GM23338 (cell line): ENCODE results near the gene FGGY. TPM values are rescaled to one million over a fixed set of nuclear protein-coding genes. Genes with fewer than 3 reads are reported as not detected.

ENCODE experiments used
- ATAC-seq: fragments of 200-7000 bp; cut with Tn5 transposase; 3 replicates; pipeline ENCODE4 v1.9.1; 2020
- DNase-seq: peaks from one replicate; pipeline ENCODE4 v3.0.0-alpha.2; 2015; ENCODE audit warnings: low spot score
- H2AFZ ChIP-seq: fragments of 200-600 bp; sonication (generic); 2 replicates; pipeline ENCODE4 v1.8.0; 2016; ENCODE audit warnings: antibody characterized with exemption, mild to moderate bottlenecking, moderate library complexity
- H3F3A ChIP-seq: fragments of 200-600 bp; sonication (generic); replicated peaks from 2 replicates; pipeline ENCODE4 v1.8.0; 2017; ENCODE audit warnings: antibody characterized with exemption, mixed run types, low read depth
- H3K27ac ChIP-seq: fragments of 200-600 bp; sonication (generic); 2 replicates; pipeline ENCODE4 v1.6.1; 2016; ENCODE audit warnings: low read depth
- H3K27me3 ChIP-seq: fragments of 200-600 bp; sonication (generic); 2 replicates; pipeline ENCODE4 v1.8.0; 2016; ENCODE audit warnings: mild to moderate bottlenecking, mixed run types, moderate library complexity; ENCODE audit not compliant: insufficient read depth
- H3K36me3 ChIP-seq: fragments of 200-600 bp; sonication (generic); 2 replicates; pipeline ENCODE4 v1.8.0; 2016; ENCODE audit warnings: mild to moderate bottlenecking; ENCODE audit not compliant: insufficient read depth
- H3K4me1 ChIP-seq: fragments of 200-600 bp; sonication (generic); 2 replicates; pipeline ENCODE4 v1.8.0; 2016; ENCODE audit warnings: mild to moderate bottlenecking, moderate library complexity; ENCODE audit not compliant: insufficient read depth
- H3K4me2 ChIP-seq: fragments of 200-600 bp; sonication (generic); 2 replicates; pipeline ENCODE4 v1.7.1; 2017; ENCODE audit warnings: mixed run types
- H3K4me3 ChIP-seq: fragments of 200-600 bp; sonication (generic); 2 replicates; pipeline ENCODE4 v1.6.1; 2016; ENCODE audit warnings: mixed run types
- H3K79me2 ChIP-seq: fragments of 200-600 bp; sonication (generic); replicated peaks from 2 replicates; pipeline ENCODE4 v1.8.0; 2017; ENCODE audit warnings: mild to moderate bottlenecking; ENCODE audit not compliant: insufficient read depth
- H3K9me2 ChIP-seq: fragments of 200-600 bp; sonication (generic); 2 replicates; pipeline ENCODE4 v1.8.0; 2017; ENCODE audit not compliant: insufficient read depth
- H4K20me1 ChIP-seq: fragments of 200-600 bp; sonication (generic); replicated peaks from 2 replicates; pipeline ENCODE4 v1.8.0; 2017; ENCODE audit warnings: mild to moderate bottlenecking; ENCODE audit not compliant: insufficient read depth
- H3K27ac Mint-ChIP-seq: 2 replicates; pipeline ENCODE4 v1.8.0; 2020; ENCODE audit warnings: inconsistent platforms, mild to moderate bottlenecking, moderate library complexity, mixed read lengths
- H3K27me3 Mint-ChIP-seq: 3 replicates; pipeline ENCODE4 v1.8.0; 2022; ENCODE audit warnings: low read depth, mild to moderate bottlenecking, moderate library complexity, mixed read lengths, inconsistent platforms; ENCODE audit not compliant: insufficient read depth, poor library complexity
- H3K36me3 Mint-ChIP-seq: 3 replicates; pipeline ENCODE4 v1.8.0; 2021; ENCODE audit warnings: low read depth, mild to moderate bottlenecking, inconsistent platforms, moderate library complexity, mixed read lengths
- H3K4me1 Mint-ChIP-seq: 3 replicates; pipeline ENCODE4 v1.8.0; 2020; ENCODE audit warnings: mild to moderate bottlenecking, inconsistent platforms, mixed read lengths
- H3K4me3 Mint-ChIP-seq: 3 replicates; pipeline ENCODE4 v1.8.0; 2021; ENCODE audit warnings: moderate library complexity, mild to moderate bottlenecking, inconsistent platforms, mixed read lengths
- H3K9me3 Mint-ChIP-seq: 3 replicates; pipeline ENCODE4 v1.8.0; 2020; ENCODE audit warnings: moderate library complexity, mild to moderate bottlenecking, inconsistent platforms, mixed read lengths
- CREB1 ChIP-seq: fragments of 250-450 bp; sonication (Bioruptor Pico); IDR thresholded peaks from 2 replicates; pipeline ENCODE4 v1.5.0; 2020; ENCODE audit warnings: low read depth, mild to moderate bottlenecking, moderate library complexity
- CTCF ChIP-seq, 2 experiments: fragments of 200-600 bp in 1 of 2; sonication (generic) in 1 of 2; conservative IDR thresholded peaks; 2 replicates each; pipeline versions ENCODE4 v1.5.1 to v1.6.1; 2016 to 2017; ENCODE audit warnings: antibody characterized with exemption in 2 of 2, low read depth in 2 of 2, mild to moderate bottlenecking in 2 of 2, moderate library complexity in 1 of 2
- ETS1 ChIP-seq: IDR thresholded peaks from 2 replicates; pipeline ENCODE4 v1.6.1; 2016; ENCODE audit warnings: antibody characterized with exemption
- EZH2 ChIP-seq: fragments of 200-600 bp; sonication (generic); IDR thresholded peaks from one replicate; pipeline ENCODE4 v1.8.0; 2017; ENCODE audit warnings: antibody characterized with exemption, mild to moderate bottlenecking, low read depth; ENCODE audit not compliant: unreplicated experiment
- EZH2phosphoT487 ChIP-seq: fragments of 200-600 bp; sonication (generic); IDR thresholded peaks from one replicate; pipeline ENCODE4 v1.8.1; 2018; ENCODE audit warnings: antibody characterized with exemption; ENCODE audit not compliant: unreplicated experiment
- JUNB ChIP-seq: IDR thresholded peaks from one replicate; pipeline ENCODE4 v1.6.1; 2016; ENCODE audit warnings: antibody characterized with exemption; ENCODE audit not compliant: unreplicated experiment
- NANOG ChIP-seq: IDR thresholded peaks from 2 replicates; pipeline ENCODE4 v1.6.1; 2016; ENCODE audit warnings: antibody characterized with exemption, borderline replicate concordance
- POLR2AphosphoS5 ChIP-seq: IDR thresholded peaks from 2 replicates; pipeline ENCODE4 v1.6.1; 2016; ENCODE audit warnings: antibody characterized with exemption, low read depth
- REST ChIP-seq: IDR thresholded peaks from one replicate; pipeline ENCODE4 v1.6.1; 2018; ENCODE audit warnings: antibody characterized with exemption; ENCODE audit not compliant: unreplicated experiment
- STAT1 ChIP-seq: IDR thresholded peaks from one replicate; pipeline ENCODE4 v1.6.1; 2016; ENCODE audit warnings: antibody characterized with exemption; ENCODE audit not compliant: unreplicated experiment
- ZNF114 ChIP-seq: fragments of 250-450 bp; sonication (Bioruptor Pico); IDR thresholded peaks from 2 replicates; pipeline ENCODE4 v1.5.0; 2020; ENCODE audit warnings: mild to moderate bottlenecking, moderate library complexity
- ZNF331 ChIP-seq: fragments of 250-450 bp; sonication (Bioruptor Pico); IDR thresholded peaks from 2 replicates; pipeline ENCODE4 v1.5.0; 2020; ENCODE audit warnings: low read depth, mild to moderate bottlenecking, moderate library complexity
- ZNF462 ChIP-seq: fragments of 250-450 bp; sonication (Bioruptor Pico); IDR thresholded peaks from 2 replicates; pipeline ENCODE4 v1.5.0; 2020; ENCODE audit warnings: mild to moderate bottlenecking, moderate library complexity
- polyA plus RNA-seq: library from polyadenylated mRNA; unstranded; fragments of >200 nt; fragmentation: Nextera tagmentation; extraction: Ambion mirVana; gene quantifications from 2 replicates; pipeline ENCODE4 v1.2.1, GENCODE V29; 2016
- total RNA-seq: library from RNA; depleted of rRNA; stranded (reverse); fragments of >200 nt; shearing (Covaris generic); gene quantifications from 2 replicates; pipeline ENCODE4 v1.2.3, GENCODE V29; 2014

The FGGY gene
- total and polyA plus RNA-seq, 2 experiments from 2014 or later = 10.9 to 21.4 TPM

GRCh38 chr1:59512702-59513101 is 215.8 kb downstream of the FGGY start:
- Mint-ChIP-seq H3K27me3 (no peaks in the 10 kb centered on the region), H3K4me1 (peaks cover 4% of the 10 kb centered on the region; the same call in 1 of the 3 replicates), H3K27ac (no peak overlapping the region), H3K36me3 (no peaks in the 10 kb centered on the region; the same call in 2 of the 3 replicates), H3K9me3 (no peaks in the 10 kb centered on the region; the same call in 2 of the 3 replicates), H3K4me3 (no peak overlapping the region)
- Histone ChIP-seq H3K27me3 (no peaks in the 10 kb centered on the region), H2AFZ (no peak overlapping the region), H3K4me2 (no peak overlapping the region), H3K36me3 (no peaks in the 10 kb centered on the region), H3K4me1 (no peaks in the 10 kb centered on the region; the same call in none of the 2 replicates), H4K20me1 (no peaks in the 10 kb centered on the region), H3F3A (no peaks in the 10 kb centered on the region), H3K79me2 (no peaks in the 10 kb centered on the region), H3K9me2 (no peaks in the 10 kb centered on the region), H3K27ac (no peak overlapping the region), H3K4me3 (no peak overlapping the region)
- TF ChIP-seq ZNF462 (no peak), ZNF331 (CRISPR knock-in tag) (no peak), STAT1 (no peak), REST (no peak), EZH2phosphoT487 (no peak), NANOG (no peak), ZNF114 (CRISPR knock-in tag) (no peak), POLR2AphosphoS5 (no peak), CREB1 (CRISPR knock-in tag) (no peak), ETS1 (no peak), CTCF (conservative IDR thresholded peaks at IDR 0.05; ENCODE audit: low read depth in 2 of 2) (no peak), EZH2 (no peak), JUNB (no peak)
- DNase-seq (no peak), ATAC-seq (no peak)
